ENCODE results near the gene HCRTR1. TPM values are rescaled to one million over a fixed set of nuclear protein-coding genes. Genes with fewer than 3 reads are reported as not detected.
A peak's percentile ranks its signal among the peaks of the same experiment; 100 is the strongest.

The HCRTR1 gene
- 0.93 and 1.4 TPM in 2 replicates for total RNA-seq
- 1.3 and 1.5 TPM in 2 replicates for polyA plus RNA-seq
- 0.75 and 0.86 TPM in 2 replicates for polyA plus RNA-seq (2011; cell fraction: cytosol; rRNA removed)
- polyA plus RNA-seq (2011; cell fraction: nucleus; rRNA removed) = 3.1 and 3.2 TPM in 2 replicates
- 0.32 and 0.57 TPM in 2 replicates for polyA plus RNA-seq (2012)
- polyA minus RNA-seq = 1.5 and 1.7 TPM in 2 replicates
- not detected for polyA minus RNA-seq (2011; cell fraction: cytosol; rRNA and poly(A)+ RNA removed)
- polyA minus RNA-seq (2011; cell fraction: nucleus; rRNA and poly(A)+ RNA removed) = 1.0 and 1.1 TPM in 2 replicates
- percentile 24 among the genes with signal in this experiment for Bru-seq, nascent RNA
- BruChase-seq, experiment 1, labeled RNA remaining after a 6-hour chase = percentile 25 among the genes with signal in this experiment
- BruChase-seq, experiment 2, labeled RNA remaining after a 2-hour chase = percentile 25 among the genes with signal in this experiment
- long read RNA-seq, partial matches to known transcripts = 0 of 7 reads
- long read RNA-seq, other reads (novel, unspliced or antisense) = 7 of 7 reads

DNA sequence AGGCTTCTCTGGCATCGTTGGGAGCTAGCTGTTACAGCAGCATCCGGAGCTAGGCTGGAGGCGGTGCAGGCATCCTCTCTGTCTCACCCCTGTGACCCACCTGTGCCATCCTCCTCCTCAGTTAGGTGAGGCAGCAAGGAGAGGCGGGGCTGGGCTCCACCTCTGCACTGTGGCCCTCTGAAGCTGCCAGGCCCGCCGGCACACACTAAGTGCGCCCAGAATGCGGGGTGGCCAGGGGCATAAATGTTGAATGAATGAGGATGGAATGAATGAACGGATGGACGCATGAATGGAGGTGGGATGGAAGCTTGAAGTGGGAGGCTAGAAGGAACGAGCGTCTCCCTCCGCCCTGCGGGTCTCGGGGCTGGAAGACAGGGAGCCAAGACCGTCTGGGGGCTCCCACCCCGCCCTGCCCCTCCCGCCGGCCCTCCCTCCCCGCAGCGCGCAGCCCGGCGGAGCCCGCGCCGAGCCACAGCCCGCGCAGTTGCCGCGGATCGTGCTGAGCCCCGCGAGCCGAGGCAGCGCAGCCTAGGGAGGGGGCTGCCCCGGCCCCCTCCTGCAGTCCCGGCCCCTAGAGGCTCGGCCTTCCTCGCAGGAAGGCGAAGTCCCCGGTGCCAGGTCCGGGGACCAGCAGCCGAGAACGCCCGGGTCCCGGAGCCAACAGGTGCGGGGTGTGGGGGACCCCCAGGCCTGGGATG is at the start of gene HCRTR1:
TSS of gene HCRTR1 (plus strand) at position 472 of the 698 bp plus-strand sequence. CDS start 1,504 bp downstream, outside the sequence.
- Histone ChIP-seq H3K9me3 (replicated peaks; ENCODE audit: control insufficient read depth, insufficient read depth, low read length) (no peaks in the 10 kb centered on the region), H3K4me1 (ENCODE audit: control insufficient read depth, extremely low read depth, insufficient read depth, low read length) (no peaks in the 10 kb centered on the region), H3K4me2 (ENCODE audit: insufficient read depth, low read length) (peak within 1 kb of the TSS; percentile 73), H4K20me1 (replicated peaks; ENCODE audit: control insufficient read depth, extremely low read depth, insufficient read depth, low read length) (no peaks in the 10 kb centered on the region), H3K79me2 (ENCODE audit: control insufficient read depth, insufficient read depth, low read length) (no peaks in the 10 kb centered on the region), H3K4me3 (replicated peaks in 1 of 3; ENCODE audit: insufficient read depth in 1 of 3, low read depth in 1 of 3, low read length in 3 of 3) (peak within 1 kb of the TSS; percentile 39 to 58 (median 54)), H2AFZ (ENCODE audit: low read depth, low read length) (peak within 1 kb of the TSS; percentile 89), H3K27me3 (ENCODE audit: control insufficient read depth in 2 of 2, insufficient read depth in 2 of 2, low read length in 2 of 2) (peaks cover 0 to 1% of the 10 kb centered on the region in 2 experiments), H3K9ac (replicated peaks; ENCODE audit: extremely low read depth, insufficient read depth, low read length) (peak within 1 kb of the TSS; percentile 26), H3K27ac (ENCODE audit: insufficient read depth, low read depth, low read length) (no peak within 1 kb of the TSS), H3K9me1 (replicated peaks; ENCODE audit: control insufficient read depth, extremely low read depth, insufficient read depth, low read length) (no peaks in the 10 kb centered on the region), H3K36me3 (ENCODE audit: control insufficient read depth in 2 of 2, extremely low read depth in 1 of 2, insufficient read depth in 2 of 2, low read length in 2 of 2) (no peaks in the 10 kb centered on the region)
- ChIA-PET CTCF (interaction anchor here (0.6 to 3.2 kb wide), 24 partner anchors 9 to 171 kb away, joined by 3 to 73 read pairs (median 4); no protein-coding TSS in a partner anchor), POLR2A (interaction anchor here (0.7 kb wide), 1 partner anchor 106 kb away, joined by 3 read pairs; no protein-coding TSS in a partner anchor)
- dilution Hi-C loops (cut with MboI; ENCODE audit: extremely low pct_ligation_motif_present, low sequenced_read_pairs) (no loop called here), intact Hi-C loops (cut with micrococcal nuclease) (loop anchor here (10.0 kb wide), 1 partner anchor 223 kb away; no protein-coding TSS in a partner anchor)
- BruUV-seq (replicated peaks) = no TSS peak
- TF ChIP-seq EZH2 (IDR thresholded peaks at IDR 0.05; ENCODE audit: borderline replicate concordance, low read depth, low read length, severe bottlenecking) (peak; percentile 31), MYC (IDR thresholded peaks at IDR 0.05; ENCODE audit: low read depth, low read length) (no peak)
- FAIRE-seq (no peak), DNase-seq (ENCODE audit: low read depth, low spot score) (no peak)

DNA sequence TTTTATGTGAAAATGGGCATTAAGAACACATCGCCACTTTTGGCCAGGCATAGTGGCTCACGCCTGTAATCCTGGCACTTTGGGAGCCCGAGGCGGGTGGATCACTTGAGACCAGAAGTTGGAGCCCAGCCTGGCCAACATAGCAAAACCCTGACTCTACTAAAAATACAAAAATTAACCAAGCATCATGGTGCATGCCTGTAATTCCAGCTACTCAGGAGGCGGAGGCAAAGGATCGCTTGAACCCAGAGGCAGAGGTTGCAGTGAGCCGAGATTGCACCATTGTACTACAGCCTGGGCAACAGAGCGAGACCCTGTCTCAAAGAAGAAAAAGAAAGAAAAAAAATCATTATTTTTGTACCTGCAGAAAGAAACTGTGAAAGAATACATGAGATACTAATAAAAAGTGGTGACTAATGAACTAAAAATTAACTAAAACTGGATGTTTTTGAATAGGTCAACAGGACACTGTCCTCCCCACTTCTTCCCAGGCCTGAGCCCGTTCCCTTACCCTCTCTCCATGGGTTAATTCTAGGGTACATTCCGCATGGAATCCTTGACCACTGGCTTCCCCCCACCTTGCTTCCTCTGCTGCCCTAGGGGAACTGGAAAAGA is 49.4 kb upstream of the HCRTR1 start:
- ChIA-PET POLR2A (no interaction called here), CTCF (interaction anchor here (1.9 kb wide), 1 partner anchor 16 kb away, joined by 4 read pairs; no protein-coding TSS in a partner anchor)
- H3K79me2 ChIP-seq (ENCODE audit: control insufficient read depth, insufficient read depth, low read length) = no peaks in the 10 kb centered on the region
- H3K4me2 ChIP-seq (ENCODE audit: insufficient read depth, low read length) = no peak overlapping the region
- dilution Hi-C loops (cut with MboI; ENCODE audit: extremely low pct_ligation_motif_present, low sequenced_read_pairs) = no loop called here
- intact Hi-C loops (cut with micrococcal nuclease) = no loop called here
- no TSS peak for BruUV-seq (replicated peaks)
- H3K9me1 ChIP-seq (replicated peaks; ENCODE audit: control insufficient read depth, extremely low read depth, insufficient read depth, low read length) = no peaks in the 10 kb centered on the region
- H3K9ac ChIP-seq (replicated peaks; ENCODE audit: extremely low read depth, insufficient read depth, low read length) = no peak overlapping the region
- TF ChIP-seq MYC (IDR thresholded peaks at IDR 0.05; ENCODE audit: low read depth, low read length) (no peak), EZH2 (IDR thresholded peaks at IDR 0.05; ENCODE audit: borderline replicate concordance, low read depth, low read length, severe bottlenecking) (no peak), POLR2A (IDR thresholded peaks at IDR 0.05; ENCODE audit: low read depth, low read length) (no peak), FOS (IDR thresholded peaks at IDR 0.05; ENCODE audit: borderline replicate concordance, insufficient read depth, low read length) (no peak)
- TF ChIP-seq, protein P1, sequence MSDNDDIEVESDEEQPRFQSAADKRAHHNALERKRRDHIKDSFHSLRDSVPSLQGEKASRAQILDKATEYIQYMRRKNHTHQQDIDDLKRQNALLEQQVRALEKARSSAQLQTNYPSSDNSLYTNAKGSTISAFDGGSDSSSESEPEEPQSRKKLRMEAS (IDR thresholded peaks at IDR 0.05; ENCODE audit: insufficient read depth, insufficient read length) = no peak
- DNase-seq (ENCODE audit: low read depth, low spot score) (no peak), FAIRE-seq (no peak)
- no peak overlapping the region for H3K4me3 ChIP-seq (replicated peaks in 1 of 3; ENCODE audit: insufficient read depth in 1 of 3, low read depth in 1 of 3, low read length in 3 of 3)
- peaks cover 17% of the 10 kb centered on the region for H3K4me1 ChIP-seq (ENCODE audit: control insufficient read depth, extremely low read depth, insufficient read depth, low read length)
- no peaks in the 10 kb centered on the region for H4K20me1 ChIP-seq (replicated peaks; ENCODE audit: control insufficient read depth, extremely low read depth, insufficient read depth, low read length)
- H3K9me3 ChIP-seq (replicated peaks; ENCODE audit: control insufficient read depth, insufficient read depth, low read length) = no peaks in the 10 kb centered on the region
- H2AFZ ChIP-seq (ENCODE audit: low read depth, low read length) = no peak overlapping the region
- no peaks in the 10 kb centered on the region for H3K36me3 ChIP-seq (ENCODE audit: control insufficient read depth in 2 of 2, extremely low read depth in 1 of 2, insufficient read depth in 2 of 2, low read length in 2 of 2)
- H3K27ac ChIP-seq (ENCODE audit: insufficient read depth, low read depth, low read length) = no peak overlapping the region
- no peaks in the 10 kb centered on the region for H3K27me3 ChIP-seq (ENCODE audit: control insufficient read depth in 2 of 2, insufficient read depth in 2 of 2, low read length in 2 of 2)

Data from endothelial cell of umbilical vein (primary cell).